ENCODE data around the gene WDR45. TPM values are rescaled to one million over a fixed set of nuclear protein-coding genes. Genes with fewer than 3 reads are reported as not detected.

Gene WDR45
- total and polyA plus RNA-seq, 2 donors = 27.3 to 103 TPM

GRCh38 chrX:49111791-49112190, 32.1 kb upstream of the WDR45 start:
- no peaks in the 10 kb centered on the region for H3K27me3 ChIP-seq (ENCODE audit: control insufficient read depth in 2 of 2, insufficient read depth in 1 of 2, low read length in 1 of 2)
- H3K36me3 ChIP-seq (ENCODE audit: control insufficient read depth in 2 of 2, insufficient read depth in 2 of 2, low read length in 1 of 2) = peaks cover 40 to 53% of the 10 kb centered on the region in 2 donors
- H3K27ac ChIP-seq (ENCODE audit: low read depth in 1 of 2, low read length in 1 of 2) = no peak overlapping the region
- no peaks in the 10 kb centered on the region for H3K4me1 ChIP-seq (ENCODE audit: control insufficient read depth in 2 of 2, insufficient read depth in 2 of 2, low read length in 2 of 2)
- H3K4me3 ChIP-seq (ENCODE audit: low read length in 2 of 2) = no peak overlapping the region
- 98% methylated on average over 3 of the region's 3 CpGs for WGBS
- H3K9me3 ChIP-seq (ENCODE audit: control insufficient read depth in 2 of 2, insufficient read depth in 1 of 2, low read length in 1 of 2) = no peaks in the 10 kb centered on the region
- no peak for DNase-seq (ENCODE audit: low read depth in 6 of 9, low spot score in 9 of 9)

- Histone ChIP-seq H3K27me3 (ENCODE audit: control insufficient read depth in 2 of 2, insufficient read depth in 1 of 2, low read length in 1 of 2) (no peaks in the 10 kb centered on the region), H3K4me3 (ENCODE audit: low read length in 2 of 2) (no peak overlapping the region), H3K27ac (ENCODE audit: low read depth in 1 of 2, low read length in 1 of 2) (no peak overlapping the region), H3K9me3 (ENCODE audit: control insufficient read depth in 2 of 2, insufficient read depth in 1 of 2, low read length in 1 of 2) (no peaks in the 10 kb centered on the region), H3K36me3 (ENCODE audit: control insufficient read depth in 2 of 2, insufficient read depth in 2 of 2, low read length in 1 of 2) (peaks cover 27 to 43% of the 10 kb centered on the region in 2 donors), H3K4me1 (ENCODE audit: control insufficient read depth in 2 of 2, insufficient read depth in 2 of 2, low read length in 2 of 2) (no peaks in the 10 kb centered on the region)
- 96% methylated on average over 3 of the region's 3 CpGs for WGBS
- DNase-seq (ENCODE audit: low read depth in 6 of 9, low spot score in 9 of 9) = no peak
Observed at GRCh38 chrX:49110417-49110816, 30.7 kb upstream of the WDR45 start.

GRCh38 chrX:49108641-49109040, 29.0 kb upstream of the WDR45 start:
- Histone ChIP-seq H3K27ac (ENCODE audit: low read depth in 1 of 2, low read length in 1 of 2) (no peak overlapping the region), H3K9me3 (ENCODE audit: control insufficient read depth in 2 of 2, insufficient read depth in 1 of 2, low read length in 1 of 2) (no peaks in the 10 kb centered on the region), H3K4me3 (ENCODE audit: low read length in 2 of 2) (no peak overlapping the region), H3K27me3 (ENCODE audit: control insufficient read depth in 2 of 2, insufficient read depth in 1 of 2, low read length in 1 of 2) (no peaks in the 10 kb centered on the region), H3K4me1 (ENCODE audit: control insufficient read depth in 2 of 2, insufficient read depth in 2 of 2, low read length in 2 of 2) (no peaks in the 10 kb centered on the region), H3K36me3 (ENCODE audit: control insufficient read depth in 2 of 2, insufficient read depth in 2 of 2, low read length in 1 of 2) (peaks cover 23 to 35% of the 10 kb centered on the region in 2 donors)
- no peak for DNase-seq (ENCODE audit: low read depth in 6 of 9, low spot score in 9 of 9)
- 97% methylated on average over 2 of the region's 2 CpGs for WGBS

GRCh38 chrX:49106930-49107329, 27.2 kb upstream of the WDR45 start:
- Histone ChIP-seq H3K4me3 (ENCODE audit: low read length in 2 of 2) (no peak overlapping the region), H3K27ac (ENCODE audit: low read depth in 1 of 2, low read length in 1 of 2) (no peak overlapping the region), H3K4me1 (ENCODE audit: control insufficient read depth in 2 of 2, insufficient read depth in 2 of 2, low read length in 2 of 2) (no peaks in the 10 kb centered on the region), H3K36me3 (ENCODE audit: control insufficient read depth in 2 of 2, insufficient read depth in 2 of 2, low read length in 1 of 2) (peaks cover 9 to 18% of the 10 kb centered on the region in 2 donors), H3K27me3 (ENCODE audit: control insufficient read depth in 2 of 2, insufficient read depth in 1 of 2, low read length in 1 of 2) (no peaks in the 10 kb centered on the region), H3K9me3 (ENCODE audit: control insufficient read depth in 2 of 2, insufficient read depth in 1 of 2, low read length in 1 of 2) (no peaks in the 10 kb centered on the region)
- DNase-seq (ENCODE audit: low read depth in 6 of 9, low spot score in 9 of 9) = no peak
- 86% methylated on average over 7 of the region's 7 CpGs for WGBS

GRCh38 chrX:49106296-49106695, 26.6 kb upstream of the WDR45 start:
- Histone ChIP-seq H3K9me3 (ENCODE audit: control insufficient read depth in 2 of 2, insufficient read depth in 1 of 2, low read length in 1 of 2) (peaks cover 0 to 2% of the 10 kb centered on the region in 2 donors), H3K27ac (ENCODE audit: low read depth in 1 of 2, low read length in 1 of 2) (no peak overlapping the region), H3K36me3 (ENCODE audit: control insufficient read depth in 2 of 2, insufficient read depth in 2 of 2, low read length in 1 of 2) (peaks cover 7 to 16% of the 10 kb centered on the region in 2 donors), H3K4me1 (ENCODE audit: control insufficient read depth in 2 of 2, insufficient read depth in 2 of 2, low read length in 2 of 2) (no peaks in the 10 kb centered on the region), H3K27me3 (ENCODE audit: control insufficient read depth in 2 of 2, insufficient read depth in 1 of 2, low read length in 1 of 2) (no peaks in the 10 kb centered on the region), H3K4me3 (ENCODE audit: low read length in 2 of 2) (no peak overlapping the region)
- DNase-seq (ENCODE audit: low read depth in 6 of 9, low spot score in 9 of 9) = no peak
- 97% methylated on average over 4 of the region's 4 CpGs for WGBS

- no peak overlapping the region for H3K4me3 ChIP-seq (ENCODE audit: low read length in 2 of 2)
- H3K9me3 ChIP-seq (ENCODE audit: control insufficient read depth in 2 of 2, insufficient read depth in 1 of 2, low read length in 1 of 2) = peaks cover 0 to 10% of the 10 kb centered on the region in 2 donors
- no peak overlapping the region for H3K27ac ChIP-seq (ENCODE audit: low read depth in 1 of 2, low read length in 1 of 2)
- no peak for DNase-seq (ENCODE audit: low read depth in 6 of 9, low spot score in 9 of 9)
- peaks cover 0 to 3% of the 10 kb centered on the region in 2 donors for H3K4me1 ChIP-seq (ENCODE audit: control insufficient read depth in 2 of 2, insufficient read depth in 2 of 2, low read length in 2 of 2)
- 89% methylated on average over 3 of the region's 3 CpGs for WGBS
- H3K27me3 ChIP-seq (ENCODE audit: control insufficient read depth in 2 of 2, insufficient read depth in 1 of 2, low read length in 1 of 2) = no peaks in the 10 kb centered on the region
- peaks cover 0 to 6% of the 10 kb centered on the region in 2 donors for H3K36me3 ChIP-seq (ENCODE audit: control insufficient read depth in 2 of 2, insufficient read depth in 2 of 2, low read length in 1 of 2)
Observed at GRCh38 chrX:49103637-49104036, 23.9 kb upstream of the WDR45 start.

- no peak overlapping the region for H3K27ac ChIP-seq (ENCODE audit: low read depth in 1 of 2, low read length in 1 of 2)
- DNase-seq (ENCODE audit: low read depth in 6 of 9, low spot score in 9 of 9) = no peak
- peaks cover 0 to 3% of the 10 kb centered on the region in 2 donors for H3K4me1 ChIP-seq (ENCODE audit: control insufficient read depth in 2 of 2, insufficient read depth in 2 of 2, low read length in 2 of 2)
- no peak overlapping the region for H3K4me3 ChIP-seq (ENCODE audit: low read length in 2 of 2)
- 95% methylated on average over 9 of the region's 9 CpGs for WGBS
- peaks cover 0 to 10% of the 10 kb centered on the region in 2 donors for H3K9me3 ChIP-seq (ENCODE audit: control insufficient read depth in 2 of 2, insufficient read depth in 1 of 2, low read length in 1 of 2)
- peaks cover 0 to 6% of the 10 kb centered on the region in 2 donors for H3K36me3 ChIP-seq (ENCODE audit: control insufficient read depth in 2 of 2, insufficient read depth in 2 of 2, low read length in 1 of 2)
- no peaks in the 10 kb centered on the region for H3K27me3 ChIP-seq (ENCODE audit: control insufficient read depth in 2 of 2, insufficient read depth in 1 of 2, low read length in 1 of 2)
Observed at GRCh38 chrX:49102190-49102589, 22.5 kb upstream of the WDR45 start.

GRCh38 chrX:49101629-49101984, 21.9 kb upstream of the WDR45 start:
- peaks cover 0 to 3% of the 10 kb centered on the region in 2 donors for H3K4me1 ChIP-seq (ENCODE audit: control insufficient read depth in 2 of 2, insufficient read depth in 2 of 2, low read length in 2 of 2)
- H3K27ac ChIP-seq (ENCODE audit: low read depth in 1 of 2, low read length in 1 of 2) = peak overlapping the region in 1 of 2 donors; percentile 5
- peaks cover 0 to 3% of the 10 kb centered on the region in 2 donors for H3K36me3 ChIP-seq (ENCODE audit: control insufficient read depth in 2 of 2, insufficient read depth in 2 of 2, low read length in 1 of 2)
- H3K27me3 ChIP-seq (ENCODE audit: control insufficient read depth in 2 of 2, insufficient read depth in 1 of 2, low read length in 1 of 2) = no peaks in the 10 kb centered on the region
- peaks cover 0 to 10% of the 10 kb centered on the region in 2 donors for H3K9me3 ChIP-seq (ENCODE audit: control insufficient read depth in 2 of 2, insufficient read depth in 1 of 2, low read length in 1 of 2)
- 9% methylated on average over 9 of the region's 9 CpGs for WGBS
- H3K4me3 ChIP-seq (ENCODE audit: low read length in 2 of 2) = peak overlapping the region; percentile 63 to 70
- DNase-seq (ENCODE audit: low read depth in 6 of 9, low spot score in 9 of 9) = no peak

GRCh38 chrX:49100704-49101628, 21.3 kb upstream of the WDR45 start:
- under 1% methylated on average over 74 of the region's 74 CpGs for WGBS

More at GRCh38 chrX:49100704-49101628, 21.3 kb upstream of the WDR45 start:
- Histone ChIP-seq H3K9me3 (ENCODE audit: control insufficient read depth in 2 of 2, insufficient read depth in 1 of 2, low read length in 1 of 2) (peaks cover 0 to 10% of the 10 kb centered on the region in 2 donors), H3K27me3 (ENCODE audit: control insufficient read depth in 2 of 2, insufficient read depth in 1 of 2, low read length in 1 of 2) (no peaks in the 10 kb centered on the region), H3K4me1 (ENCODE audit: control insufficient read depth in 2 of 2, insufficient read depth in 2 of 2, low read length in 2 of 2) (peaks cover 0 to 3% of the 10 kb centered on the region in 2 donors), H3K36me3 (ENCODE audit: control insufficient read depth in 2 of 2, insufficient read depth in 2 of 2, low read length in 1 of 2) (no peaks in the 10 kb centered on the region), H3K4me3 (ENCODE audit: low read length in 2 of 2) (peak overlapping the region; percentile 63 to 70), H3K27ac (ENCODE audit: low read depth in 1 of 2, low read length in 1 of 2) (peak overlapping the region; percentile 77 to 84)
- DNase-seq (ENCODE audit: low read depth in 6 of 9, low spot score in 9 of 9) = peak; percentile 67 to 93 (median 82)
